CD4-positive, alpha-beta T cell treated with Interleukin-15 for 1 hour (primary cell): ENCODE measurements around the gene KDM4B.

Experiments used
- DNase-seq: peaks from one replicate; pipeline ENCODE4 v3.0.0-alpha.2; 2020

Gene KDM4B

DNA sequence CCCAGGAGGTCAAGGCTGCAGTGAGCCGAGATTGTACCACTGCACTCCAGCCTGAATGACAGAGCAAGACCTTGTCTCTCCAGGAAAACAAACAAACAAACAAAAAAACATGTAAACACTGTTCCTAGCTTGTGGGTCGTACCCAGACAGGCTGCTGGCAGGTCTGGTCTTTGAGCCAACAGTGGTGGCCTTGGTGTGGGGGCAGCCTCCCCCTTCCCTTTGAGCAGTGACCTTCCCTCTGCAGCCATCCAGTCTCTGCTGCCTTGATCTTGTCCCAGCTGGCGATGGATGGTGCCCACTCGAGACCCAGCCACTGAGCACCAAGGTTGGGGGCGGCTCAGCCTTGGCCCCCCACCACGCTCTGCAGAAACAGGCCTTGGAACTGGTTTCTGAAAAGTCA is 143.3 kb downstream of the KDM4B start:
- DNase-seq: no peak

DNA sequence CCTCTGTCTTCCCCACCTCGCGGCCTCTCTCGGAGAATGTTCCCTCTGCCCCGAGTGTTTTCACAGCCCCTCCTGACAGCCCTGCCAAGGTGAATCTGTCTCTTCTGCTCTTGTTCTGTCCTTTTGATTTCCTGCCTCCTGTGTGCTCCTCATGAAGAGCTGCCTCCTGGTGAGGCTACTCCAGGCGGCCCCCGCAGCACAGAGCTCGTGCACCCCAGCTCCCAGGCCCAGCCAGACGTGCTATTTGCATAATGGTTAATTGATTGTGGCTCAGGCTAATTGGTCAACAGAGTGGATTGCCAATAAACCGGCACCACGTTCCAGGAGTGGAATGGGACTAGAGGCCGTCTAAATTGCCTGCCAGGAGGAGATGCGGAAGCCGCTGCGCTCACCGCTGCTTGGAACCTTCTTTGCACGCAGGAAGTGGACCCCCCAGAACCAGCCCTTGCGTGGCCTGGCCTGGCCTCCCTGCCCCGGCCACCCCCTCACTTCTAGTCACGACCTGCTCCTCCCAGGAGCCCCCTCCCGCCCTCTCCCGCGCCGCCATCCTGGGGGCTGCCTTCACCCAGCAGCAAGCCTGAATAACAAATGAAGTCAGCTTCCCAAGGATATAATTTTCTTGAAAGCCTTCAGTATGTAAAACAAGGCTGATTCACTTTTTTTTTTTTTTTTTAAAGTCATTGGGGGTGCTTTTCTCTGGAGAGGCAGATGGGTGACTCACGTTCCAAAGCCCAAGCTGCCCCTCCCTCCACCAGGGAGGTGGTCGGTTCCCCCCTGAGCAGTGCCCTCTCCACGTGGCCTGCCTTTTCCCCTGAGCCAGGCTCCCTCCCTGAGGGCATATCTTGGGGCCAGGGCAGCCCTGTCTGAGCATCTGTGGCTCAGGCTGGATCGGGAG is 144.0 kb downstream of the KDM4B start:
- no peak for DNase-seq

DNA sequence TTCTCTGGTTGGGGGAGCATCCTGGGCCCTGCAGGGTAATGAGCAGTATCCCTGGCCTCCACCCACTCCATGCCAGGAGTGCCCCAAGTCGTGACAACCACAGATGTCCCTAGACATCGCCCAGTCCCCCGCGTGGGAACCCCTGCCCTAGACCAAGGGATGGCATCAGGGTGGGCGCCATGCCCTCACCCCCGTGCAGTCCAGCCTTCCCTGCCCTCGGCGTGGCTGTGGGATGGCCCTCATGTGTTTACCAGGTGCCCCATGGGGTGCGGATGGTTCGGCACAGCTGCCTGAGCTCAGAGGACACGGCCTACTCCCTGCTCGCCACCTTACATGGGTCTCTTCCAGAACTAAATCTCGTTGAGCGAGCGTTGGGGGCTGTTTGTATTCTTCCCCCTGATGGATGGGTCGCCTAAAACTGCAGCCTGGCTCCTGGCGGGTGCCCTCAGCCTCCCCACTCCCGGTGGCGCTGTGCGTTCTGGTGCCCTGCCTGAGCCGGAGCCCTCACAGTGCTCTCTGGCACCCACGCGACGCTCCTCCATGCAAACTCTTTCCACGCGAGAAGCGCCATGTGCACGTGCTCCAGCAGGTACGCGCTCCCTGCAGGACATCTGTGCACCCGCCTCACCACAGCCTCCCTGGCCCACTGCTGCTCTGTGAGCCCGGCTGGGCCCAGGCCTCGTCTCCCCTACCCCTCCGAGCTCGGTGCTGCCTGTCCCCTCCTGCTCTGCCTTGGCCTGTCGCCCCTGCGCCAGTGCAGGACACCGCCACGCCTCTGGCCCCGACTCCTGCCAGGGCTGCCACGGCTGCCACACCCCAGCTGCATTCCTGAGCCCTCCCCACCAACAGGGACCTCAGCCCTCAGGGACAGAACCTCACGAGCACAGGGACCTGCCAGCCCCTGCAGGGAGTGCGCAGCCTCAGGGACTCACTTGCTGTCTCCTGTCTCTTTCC is 145.0 kb downstream of the KDM4B start:
- DNase-seq: no peak

DNA sequence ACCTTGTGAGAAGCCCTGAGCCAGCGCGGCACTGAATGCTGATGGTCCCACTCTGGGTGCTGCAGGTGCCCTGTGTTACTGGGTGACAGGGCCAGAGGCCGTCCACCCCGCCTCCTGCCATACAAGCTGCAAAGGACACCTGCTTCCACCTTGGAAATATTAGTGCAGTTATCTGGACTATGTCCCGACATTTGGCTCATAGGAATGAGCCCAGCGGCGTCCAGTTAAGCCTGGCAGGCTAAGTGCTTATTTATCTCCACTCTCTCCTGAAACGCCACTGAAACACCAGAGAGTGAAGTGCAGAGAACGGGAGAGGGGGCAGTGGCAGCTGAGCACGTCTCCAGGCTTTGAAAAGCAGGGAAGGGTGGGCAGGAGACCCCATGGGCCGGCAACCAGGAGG is 145.8 kb downstream of the KDM4B start:
- DNase-seq: no peak

DNA sequence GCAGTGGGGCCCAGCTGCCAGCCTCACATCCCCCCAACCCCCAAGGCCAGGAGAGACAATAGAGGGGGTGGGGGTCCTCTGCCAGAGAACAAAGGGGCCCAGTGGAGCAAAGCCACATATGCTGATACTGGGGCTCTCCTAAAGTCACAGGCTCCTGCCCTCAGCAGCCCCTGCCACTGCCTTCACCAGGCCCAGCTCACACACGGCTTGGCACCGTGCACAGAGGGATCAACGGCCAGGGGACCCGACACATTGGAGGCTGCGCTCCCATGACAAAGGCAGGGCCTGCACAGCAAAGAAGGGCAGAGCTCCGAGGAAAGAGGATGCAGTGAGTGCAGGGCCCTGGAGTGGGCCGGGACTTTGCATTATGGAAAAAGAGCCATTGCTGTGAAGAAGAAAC is 146.4 kb downstream of the KDM4B start:
- no peak for DNase-seq

DNA sequence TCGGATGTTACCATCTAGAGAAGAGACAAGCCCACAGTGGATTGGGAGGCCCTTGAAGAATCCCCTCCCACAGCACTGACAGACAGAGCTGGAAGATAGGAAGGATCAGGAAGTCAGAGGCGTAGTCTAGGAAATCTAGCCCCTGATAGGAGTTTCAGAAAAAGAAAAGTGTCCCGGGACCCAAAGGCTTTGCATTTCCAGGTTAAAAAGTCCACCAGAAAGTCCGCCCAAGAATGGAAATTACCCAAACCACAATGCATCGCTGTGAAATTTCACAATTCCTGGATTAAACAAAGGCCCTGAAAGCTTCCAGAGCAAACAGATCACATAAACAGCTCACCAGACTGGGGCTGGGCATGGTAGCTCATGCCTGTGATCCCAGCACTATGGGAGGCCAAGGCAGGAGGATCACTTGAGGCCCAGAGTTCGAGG is 146.9 kb downstream of the KDM4B start:
- no peak for DNase-seq

DNA sequence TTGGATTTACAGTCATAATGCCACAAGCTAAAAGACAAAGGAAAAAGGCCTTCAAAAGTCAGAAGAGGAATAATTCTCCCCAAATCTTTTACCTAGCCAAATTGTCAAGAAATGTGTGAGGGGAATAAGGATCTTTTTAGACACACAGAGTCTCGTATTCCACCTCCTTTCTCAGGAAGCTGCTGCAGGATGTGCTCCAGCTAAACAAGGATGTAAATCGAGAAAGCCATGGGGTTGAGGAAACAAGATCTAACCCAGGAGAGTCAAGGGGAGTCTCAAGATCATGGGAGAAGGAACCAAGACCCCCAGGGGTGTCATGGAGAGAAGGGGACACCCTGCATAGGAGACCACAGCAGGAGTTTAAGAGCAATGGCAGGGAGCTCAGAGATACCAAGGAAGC is 147.4 kb downstream of the KDM4B start:
- DNase-seq: no peak

DNA sequence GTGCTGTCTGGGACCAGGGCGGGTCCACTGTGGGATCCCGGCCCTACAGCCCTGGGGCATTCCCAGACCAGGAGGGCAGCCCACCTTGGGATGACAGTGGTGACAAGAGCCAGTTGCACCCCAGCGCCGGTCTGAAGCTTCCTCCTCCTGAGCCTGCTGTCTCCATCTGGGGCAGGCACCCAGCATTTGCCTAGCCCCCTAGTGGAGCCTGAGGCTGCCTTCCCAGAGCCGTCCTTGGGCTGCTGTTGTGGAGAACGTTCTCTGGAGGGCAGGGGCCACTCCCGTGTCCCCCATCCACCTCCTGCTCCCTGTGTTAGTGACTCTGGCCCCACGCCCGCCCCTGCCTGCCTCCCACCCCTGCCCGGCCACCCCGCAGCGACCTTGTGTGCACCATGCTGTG is 148.5 kb downstream of the KDM4B start:
- no peak for DNase-seq

DNA sequence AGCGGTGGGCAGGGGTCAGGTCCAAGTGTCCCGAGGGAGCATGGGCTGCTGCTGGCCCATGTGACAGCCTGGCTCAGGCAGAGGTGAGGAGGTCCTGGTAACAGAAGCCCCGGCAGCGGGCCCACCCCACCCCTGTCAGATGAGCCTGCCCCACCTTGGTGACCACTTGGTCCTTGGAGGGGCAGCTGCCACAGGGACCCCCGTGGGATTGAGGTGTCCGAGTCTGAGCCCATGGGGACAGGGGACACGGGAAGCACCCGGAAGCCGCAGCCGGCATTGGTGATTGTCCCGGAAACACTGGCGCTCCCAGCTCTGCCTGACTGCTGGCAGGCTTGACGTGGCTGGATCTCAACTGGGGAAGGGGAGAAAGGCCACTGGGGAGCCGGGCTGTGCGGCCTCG is 149.1 kb downstream of the KDM4B start:
- DNase-seq: no peak

DNA sequence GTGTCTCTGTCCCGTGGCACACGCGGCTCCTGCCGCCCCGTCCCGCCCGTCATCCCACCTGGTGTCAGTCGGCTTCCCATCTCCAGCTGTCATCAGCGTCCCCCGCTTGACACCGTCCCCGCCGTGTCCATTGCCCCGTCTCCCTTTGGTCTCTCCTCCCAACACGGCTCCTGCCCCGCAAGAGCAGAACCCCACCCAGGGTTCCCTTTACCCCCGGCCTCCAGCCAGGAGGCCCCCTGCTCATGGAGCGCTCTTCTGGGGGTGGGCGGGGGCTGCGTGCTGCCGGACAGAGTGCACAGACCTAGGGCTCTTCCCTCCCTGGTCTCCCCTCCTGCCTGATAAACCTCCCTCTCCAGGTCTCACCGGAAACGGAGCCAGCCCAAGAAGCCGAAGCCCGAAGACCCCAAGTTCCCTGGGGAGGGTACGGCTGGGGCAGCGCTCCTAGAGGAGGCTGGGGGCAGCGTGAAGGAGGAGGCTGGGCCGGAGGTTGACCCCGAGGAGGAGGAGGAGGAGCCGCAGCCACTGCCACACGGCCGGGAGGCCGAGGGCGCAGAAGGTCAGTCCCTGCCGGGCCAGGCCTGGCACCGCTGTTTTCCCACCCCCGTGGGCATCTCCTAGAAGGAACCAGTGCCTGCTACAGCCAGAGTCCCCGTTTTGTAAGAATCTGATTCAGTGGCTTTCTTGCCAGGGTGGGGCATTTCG is 150.5 kb downstream of the KDM4B start:
- DNase-seq: no peak

DNA sequence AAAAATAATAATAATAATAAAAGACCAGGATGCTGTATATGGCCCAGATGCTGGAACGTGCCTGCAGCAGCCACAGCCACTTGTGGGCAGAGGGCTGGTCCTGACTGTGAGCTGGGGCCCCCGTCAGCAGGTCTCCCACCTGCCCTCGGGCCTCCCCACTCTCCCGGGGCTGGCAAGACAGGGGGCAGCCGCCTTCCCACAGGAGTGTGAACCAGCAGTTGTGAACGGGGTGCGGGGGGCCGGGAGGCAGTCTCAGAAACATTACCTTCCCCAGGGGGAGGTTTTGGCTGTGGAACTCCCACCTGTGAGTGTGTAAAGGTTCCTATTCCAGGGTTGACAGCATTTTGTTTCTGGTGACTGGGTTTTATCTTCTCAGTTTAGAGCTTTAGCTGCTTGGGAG is 151.4 kb downstream of the KDM4B start:
- DNase-seq: no peak

DNA sequence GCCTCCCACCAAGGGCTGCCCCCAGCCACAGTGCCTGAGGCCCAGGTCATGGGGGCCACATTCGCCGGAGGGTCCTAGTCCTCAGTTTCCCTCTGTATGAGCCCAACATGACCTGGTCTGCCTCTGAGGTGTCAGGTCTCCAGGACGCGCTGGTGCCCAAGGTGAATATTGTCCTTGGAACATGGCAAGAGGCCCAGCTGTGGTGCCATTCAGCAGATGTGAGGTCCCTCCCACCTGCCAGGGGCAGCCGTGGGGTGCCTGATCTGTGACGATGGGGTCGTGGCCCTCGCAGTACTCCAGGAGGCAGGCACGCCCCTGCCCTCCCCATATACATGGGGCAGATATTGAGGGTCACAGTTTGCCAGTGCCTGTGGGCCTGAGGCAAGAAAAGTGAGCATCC is 151.9 kb downstream of the KDM4B start:
- no peak for DNase-seq

DNA sequence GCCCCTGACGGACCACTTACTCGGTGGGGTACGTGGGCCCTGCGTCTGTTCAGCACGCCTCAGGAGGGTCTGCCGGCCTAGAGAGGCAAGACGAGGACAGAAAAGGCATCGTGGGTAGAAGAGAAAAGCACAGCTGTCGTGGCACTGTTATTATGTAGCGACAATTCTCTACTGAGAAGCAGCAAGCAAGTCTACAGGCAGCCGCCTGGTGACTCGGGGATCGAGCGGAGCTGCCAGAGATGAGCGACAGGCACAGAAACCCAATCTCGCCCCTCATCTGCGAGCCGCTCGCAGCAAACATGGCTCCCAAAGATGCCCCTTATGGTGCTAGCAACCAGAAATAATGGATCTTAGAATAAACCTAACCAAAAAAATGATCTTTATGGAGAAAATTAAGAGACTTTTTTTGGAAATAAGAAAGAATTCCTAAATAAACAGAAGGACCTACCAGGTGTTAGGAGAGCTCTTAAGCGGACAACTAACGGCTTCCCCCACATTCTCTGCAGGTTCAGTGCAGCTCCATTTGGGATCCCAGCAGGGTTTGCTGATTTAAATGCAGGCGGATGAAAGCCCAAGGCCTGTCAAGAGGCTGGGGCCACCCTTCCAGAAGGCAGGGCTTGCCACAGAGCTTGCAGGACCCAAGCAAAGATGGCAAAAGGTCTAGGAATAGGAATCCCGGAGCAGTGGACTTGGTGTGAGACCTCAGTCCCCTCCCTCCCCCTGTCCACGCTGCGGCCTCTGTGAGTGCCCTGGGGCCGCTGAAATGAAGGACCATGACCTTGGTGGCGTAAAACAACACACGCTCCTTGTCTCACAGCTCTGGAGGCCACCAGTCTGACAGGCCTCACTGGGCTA is 152.6 kb downstream of the KDM4B start:
- DNase-seq: no peak

DNA sequence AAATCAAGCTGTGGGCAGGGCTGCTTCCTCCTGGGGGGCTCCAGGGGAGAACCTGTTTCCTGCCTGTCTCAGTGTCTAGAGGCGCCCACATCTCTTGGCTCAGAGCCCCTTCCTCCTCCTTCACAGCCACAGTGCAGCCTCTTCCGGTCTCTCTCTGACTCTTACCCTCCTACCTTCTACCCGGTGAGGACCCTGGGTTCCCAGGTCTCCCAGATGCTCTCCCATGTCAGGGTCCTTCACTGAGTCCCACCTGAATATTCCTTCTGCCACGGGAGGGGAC is 153.1 kb downstream of the KDM4B start:
- DNase-seq: no peak

DNA sequence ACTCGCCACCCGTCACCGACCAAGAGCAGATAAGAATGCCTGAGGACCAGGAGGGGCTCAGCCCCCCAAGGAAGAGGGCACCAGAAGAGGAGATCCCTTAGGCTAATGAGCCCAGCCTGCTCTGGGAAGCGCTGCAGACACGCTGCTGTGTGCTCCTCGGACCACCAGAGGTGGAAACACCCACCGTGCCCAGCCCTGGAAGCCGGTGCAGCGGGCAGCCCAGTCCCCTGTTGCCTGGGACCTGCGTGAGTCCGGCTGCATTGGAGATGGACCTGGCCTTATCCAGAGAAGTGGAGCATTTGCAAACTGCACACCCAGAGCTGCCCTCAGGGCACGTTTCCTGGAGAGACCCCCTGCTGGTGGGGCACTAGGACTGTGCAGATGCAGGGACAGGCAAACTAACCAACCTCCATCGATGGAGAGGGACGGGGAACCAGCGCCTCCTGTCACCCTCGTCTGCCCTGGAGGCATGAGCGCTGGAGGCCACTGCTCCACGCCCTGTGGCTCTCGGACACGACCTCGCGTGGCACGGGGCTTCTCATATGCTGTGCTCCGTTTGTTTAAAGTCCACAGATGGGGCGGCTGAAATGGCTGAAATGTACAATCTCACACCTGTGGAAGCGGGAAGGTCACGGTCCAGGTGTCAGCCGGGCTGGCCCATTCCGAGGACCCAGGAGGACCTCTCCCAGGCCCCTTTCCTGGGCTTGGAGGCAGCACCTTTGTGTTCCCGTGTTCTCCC is 153.9 kb downstream of the KDM4B start:
- DNase-seq: no peak

DNA sequence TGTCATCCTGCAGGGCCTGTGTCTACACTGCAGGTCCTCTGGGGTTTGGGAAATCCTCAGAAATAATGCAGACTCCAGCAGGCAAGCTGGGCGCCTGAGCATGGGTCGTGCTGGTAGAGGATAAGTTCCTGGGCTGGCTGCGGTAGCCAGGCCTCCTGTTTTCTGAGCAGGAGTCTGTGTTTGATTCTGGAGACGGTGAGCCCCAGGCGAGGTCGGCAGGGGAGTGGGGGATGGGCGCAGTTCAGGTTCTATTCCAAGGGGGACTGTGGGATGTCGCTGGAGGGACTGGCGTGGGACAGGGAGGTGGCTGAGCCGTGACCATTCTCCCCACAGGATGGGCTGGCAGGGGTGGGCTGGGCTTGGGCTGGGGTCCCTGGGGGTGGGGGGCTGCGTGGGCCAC is 154.7 kb downstream of the KDM4B start:
- no peak for DNase-seq

DNA sequence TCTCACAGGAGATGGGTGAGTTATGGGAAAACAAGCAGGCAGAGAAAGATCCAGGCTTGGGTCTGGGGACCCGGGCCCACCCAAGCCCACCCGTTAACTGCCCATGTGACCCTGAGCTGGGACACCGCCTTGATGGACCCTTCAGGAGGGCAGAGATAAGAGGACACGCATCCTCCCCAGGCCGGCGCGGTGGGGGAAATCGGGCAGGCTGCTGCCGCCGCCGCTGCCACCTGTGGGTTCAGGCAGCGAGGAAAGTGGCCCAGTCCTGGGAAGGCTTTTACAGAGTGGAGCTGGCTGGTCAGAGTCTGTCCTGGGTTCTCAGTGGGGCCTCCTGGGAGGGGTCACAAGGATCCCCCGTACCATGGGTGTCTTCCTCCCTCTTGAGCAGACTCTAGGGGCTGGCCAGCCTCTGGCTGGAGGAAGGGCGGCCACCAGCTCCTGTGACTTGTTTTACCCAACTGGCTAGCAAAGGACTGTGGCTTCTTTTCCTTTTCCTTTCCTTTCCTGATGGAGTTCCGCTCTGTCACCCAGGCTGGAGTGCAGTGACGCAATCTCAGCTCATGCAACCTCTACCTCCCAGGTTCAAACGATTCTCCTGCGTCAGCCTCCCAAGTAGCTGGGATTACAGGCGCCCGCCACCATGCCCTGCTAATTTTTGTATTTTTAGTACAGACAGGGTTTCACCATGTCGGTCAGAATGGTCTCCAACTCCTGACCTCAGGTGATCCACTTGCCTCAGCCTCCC is 155.4 kb downstream of the KDM4B start:
- no peak for DNase-seq

DNA sequence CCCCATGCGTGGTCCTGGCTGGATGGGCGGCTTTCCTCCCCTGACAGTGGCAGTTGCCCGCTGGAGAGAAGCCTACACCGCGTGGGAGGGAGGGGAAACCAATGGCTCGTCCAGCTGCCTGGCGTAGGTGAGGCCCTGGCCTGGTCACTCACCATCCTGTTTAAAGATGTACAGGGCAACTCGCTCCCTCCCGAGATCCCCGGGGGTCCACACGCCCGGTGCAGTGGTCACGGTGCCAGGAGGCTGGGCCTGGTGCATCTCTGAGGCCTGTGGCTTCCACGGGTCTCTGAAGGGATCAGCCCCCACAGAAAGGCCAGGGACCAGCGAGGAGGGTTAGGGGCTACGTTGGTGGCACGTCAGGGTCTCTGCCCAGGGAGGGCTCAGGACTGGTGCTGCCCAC is 156.5 kb downstream of the KDM4B start:
- no peak for DNase-seq

DNA sequence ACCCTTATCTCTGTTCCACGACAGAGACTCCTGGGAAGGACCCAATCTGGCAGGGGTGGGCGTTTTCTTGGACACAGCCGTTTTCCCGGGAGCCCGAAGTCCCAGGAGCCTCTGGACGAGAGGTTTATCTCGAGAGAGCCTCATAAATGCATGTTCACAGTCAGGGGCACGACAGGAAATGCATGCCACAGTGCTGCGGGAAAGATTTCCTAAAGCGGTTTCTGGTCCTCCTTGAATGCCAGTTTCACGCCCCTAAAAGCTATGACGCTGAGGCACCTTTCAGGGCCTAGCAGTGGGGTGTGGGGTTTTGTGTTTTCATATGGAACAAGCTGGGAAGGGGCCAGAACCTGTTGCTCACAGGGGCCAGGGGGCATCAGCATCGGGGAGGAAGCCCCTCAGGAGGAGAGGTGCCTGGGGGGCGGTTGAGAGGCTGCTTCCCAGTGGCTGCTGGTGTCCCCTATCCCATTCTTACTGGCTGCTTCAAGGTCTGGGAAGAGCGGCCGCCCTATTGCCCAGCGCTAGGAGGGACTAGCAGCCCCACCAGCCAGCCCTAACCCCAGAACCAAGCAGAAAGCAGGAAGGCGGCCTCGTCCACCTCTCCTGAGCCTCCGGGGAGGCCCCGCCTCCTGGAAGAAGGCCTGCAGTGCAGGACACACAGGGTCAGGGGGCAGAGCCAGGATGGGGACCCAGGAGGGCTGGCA is 157.0 kb downstream of the KDM4B start:
- DNase-seq: no peak

DNA sequence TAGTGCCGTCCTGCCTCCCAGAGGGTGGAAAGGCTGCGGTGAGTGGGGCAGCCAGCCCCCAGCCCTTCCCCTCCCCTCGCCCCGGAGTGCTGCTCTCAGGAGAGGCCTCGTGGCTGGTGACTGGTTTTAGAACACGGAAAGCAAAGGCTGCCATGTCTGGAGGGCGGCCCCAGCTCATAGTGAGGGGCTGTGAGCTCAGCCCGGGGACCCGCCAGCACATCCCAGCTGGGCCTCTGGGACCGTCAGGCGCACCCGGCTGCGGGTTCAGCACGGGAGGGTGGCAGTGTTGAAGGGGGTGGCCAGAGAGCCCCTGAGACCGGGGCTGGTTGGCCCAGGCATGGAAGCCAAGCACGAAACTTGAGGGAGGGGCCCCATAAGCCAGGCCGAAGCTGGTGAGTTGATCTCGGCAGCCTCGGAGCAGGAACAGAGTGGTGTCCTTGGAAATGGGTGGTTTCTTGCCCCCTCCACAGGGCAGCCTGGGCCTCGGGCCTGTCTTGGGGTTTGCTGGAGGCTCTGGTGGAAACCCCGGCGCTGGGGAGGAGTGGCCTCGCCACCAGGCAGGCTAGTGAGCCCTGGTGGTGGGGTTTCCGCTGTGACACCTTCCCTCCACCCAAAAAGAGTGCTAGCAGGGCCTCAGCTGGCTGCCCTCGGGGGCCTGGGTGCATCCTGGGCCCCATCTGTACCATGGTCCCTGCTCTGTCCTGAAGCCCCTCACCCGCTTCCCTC is 157.7 kb downstream of the KDM4B start:
- peak; percentile 64 for DNase-seq
